OCI-LY3 (cell line): ENCODE measurements around the gene GTPBP1.

ENCODE experiments used
- CTCF ChIP-seq: fragments of 200-600, 300-600 bp; sonication (generic); IDR thresholded peaks from 2 replicates; pipeline ENCODE4 v1.5.1; 2014; ENCODE audit warnings: antibody characterized with exemption, low read length, low read depth
- EZH2phosphoT487 ChIP-seq: fragments of 200-600 bp; shearing (Covaris generic); IDR thresholded peaks from 2 replicates; pipeline ENCODE4 v1.6.1; 2018; ENCODE audit warnings: antibody characterized with exemption, mixed run types, low read depth

- no peak for TF ChIP-seq CTCF
- TF ChIP-seq EZH2phosphoT487: no peak
These were observed 51.7 kb downstream of the GTPBP1 start for GRCh38 chr22:38757464-38757757.
